HG03469 (cell line): ENCODE measurements around the gene TRAPPC10.
"Not testable (repeated sequence)": the region's sequence is repeated elsewhere in the genome, so short reads cannot be mapped to it uniquely, and the experiment has no call there.

Experiments used
- ATAC-seq: cut with Tn5 transposase; IDR thresholded peaks from one replicate; pipeline ENCODE4 v1.9.1; 2021; ENCODE audit warnings: mild to moderate bottlenecking, moderate library complexity, moderate number of reproducible peaks; ENCODE audit not compliant: unreplicated experiment

Gene TRAPPC10

DNA sequence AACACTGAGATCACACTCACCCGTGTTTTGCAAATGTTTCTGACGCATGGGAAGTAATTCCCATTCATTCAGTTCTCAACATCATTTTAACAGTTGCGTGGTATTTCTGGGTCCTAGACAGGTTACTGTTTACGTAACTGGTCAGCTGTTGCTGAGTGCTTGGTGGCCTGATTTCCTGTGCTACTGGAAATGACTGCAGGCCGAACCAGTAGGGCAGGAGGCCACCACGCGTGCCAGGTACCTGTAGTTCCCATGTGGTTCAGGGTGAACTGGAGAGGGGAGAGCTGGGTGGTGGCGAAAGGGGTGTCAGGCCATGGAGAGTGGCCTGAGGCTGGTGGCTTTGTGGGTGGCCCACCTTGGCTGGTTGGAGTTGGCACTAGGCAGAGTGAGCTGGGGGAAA, 122.6 kb downstream of the TRAPPC10 start:
- ATAC-seq = not testable (repeated sequence)

DNA sequence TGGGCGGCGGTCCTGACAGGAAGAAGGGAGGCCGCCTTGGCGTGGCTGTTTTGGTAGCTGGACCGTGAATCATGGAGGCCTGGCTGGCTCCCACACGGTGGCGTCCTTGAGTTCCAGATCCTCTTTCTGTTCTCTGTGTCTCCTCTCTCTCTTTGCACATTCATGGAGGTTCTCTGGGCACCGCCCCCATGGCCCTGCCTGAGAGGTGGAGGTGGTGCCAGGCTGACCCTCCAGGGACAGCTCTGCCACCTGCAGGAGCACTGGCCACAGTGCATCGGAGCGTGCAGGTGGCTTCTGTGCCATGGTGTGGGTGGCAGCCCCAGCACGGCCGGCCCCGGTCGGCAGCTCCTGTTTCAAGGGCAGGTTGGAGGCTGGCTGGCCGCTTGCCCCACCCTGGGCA, 125.9 kb downstream of the TRAPPC10 start:
- ATAC-seq = peak; percentile 39

DNA sequence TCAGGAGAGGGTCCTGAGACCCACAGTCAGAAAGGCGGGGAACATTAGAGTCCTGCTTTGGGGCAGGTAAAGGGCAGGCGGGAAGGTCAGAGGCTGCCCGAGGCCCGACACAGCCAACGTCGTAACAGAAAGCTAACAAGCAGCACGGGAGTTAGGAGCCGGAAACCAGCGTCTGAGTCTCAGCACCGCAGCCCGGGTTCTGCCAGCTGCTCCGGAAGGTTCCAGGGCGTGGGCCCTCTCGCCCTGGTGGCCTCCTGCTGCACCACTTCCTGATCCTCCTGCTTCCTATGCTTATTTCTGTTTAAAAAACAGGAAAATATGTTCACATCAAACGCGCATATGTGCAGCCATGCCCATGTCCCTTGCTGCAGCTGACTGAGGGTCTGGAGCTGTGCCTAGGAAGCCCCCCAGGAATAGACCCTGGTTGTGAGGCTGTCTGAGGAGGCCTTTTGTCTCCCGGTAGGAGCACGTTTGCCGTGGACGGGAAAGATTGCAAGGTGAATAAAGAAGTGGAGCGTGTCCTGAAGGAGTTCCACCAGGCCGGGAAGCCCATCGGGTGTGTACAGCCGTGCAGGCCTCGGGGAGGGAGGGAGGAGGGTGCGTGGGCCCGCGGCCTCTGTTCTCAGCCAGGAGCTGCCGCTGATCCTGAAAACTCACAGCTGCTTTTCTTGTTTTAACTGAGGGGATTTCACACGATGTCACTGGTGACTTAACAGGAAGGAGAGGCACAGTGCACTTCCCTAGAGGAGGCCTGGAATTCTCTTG, 127.9 kb downstream of the TRAPPC10 start:
- not testable (repeated sequence) for ATAC-seq

DNA sequence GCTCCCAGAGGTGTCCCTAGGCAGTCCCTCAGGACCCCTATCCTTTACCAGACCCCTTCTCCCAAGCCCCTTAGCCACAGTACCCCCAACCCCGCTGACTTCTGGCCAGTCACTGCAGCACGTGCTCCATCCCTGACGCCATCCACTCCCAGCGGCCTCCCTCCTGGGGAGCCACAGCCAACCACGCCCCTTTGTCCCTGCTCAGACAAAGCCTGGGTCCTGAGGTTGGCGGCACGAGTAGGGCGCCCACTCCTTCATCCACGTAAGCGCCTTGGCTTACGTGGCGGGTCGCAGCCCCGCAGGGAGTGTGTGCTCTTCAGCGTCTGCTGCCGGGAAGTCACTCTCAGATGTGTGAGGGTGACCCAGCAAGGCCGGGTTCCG, 128.4 kb downstream of the TRAPPC10 start:
- ATAC-seq = not testable (repeated sequence)

DNA sequence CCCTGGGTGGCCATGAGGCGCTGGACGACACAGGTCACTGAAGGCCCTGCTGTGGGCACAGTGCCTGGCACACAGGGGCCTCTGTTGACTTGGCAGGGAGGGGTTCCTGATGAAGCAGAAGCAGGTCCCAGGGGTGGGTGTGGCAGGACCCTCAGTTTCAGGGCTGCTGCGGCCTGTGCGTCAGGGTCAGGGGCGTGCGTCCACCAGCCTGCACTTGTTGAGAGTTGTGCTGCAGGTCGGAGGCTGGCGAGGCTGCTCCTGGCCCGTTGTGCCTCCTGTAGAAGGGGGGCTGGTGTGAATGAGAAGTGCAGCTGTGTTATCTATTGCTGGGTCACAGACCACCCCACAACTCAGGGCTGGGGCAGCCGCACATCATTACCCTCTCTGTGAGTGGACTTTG, 130.4 kb downstream of the TRAPPC10 start:
- not testable (repeated sequence) for ATAC-seq

DNA sequence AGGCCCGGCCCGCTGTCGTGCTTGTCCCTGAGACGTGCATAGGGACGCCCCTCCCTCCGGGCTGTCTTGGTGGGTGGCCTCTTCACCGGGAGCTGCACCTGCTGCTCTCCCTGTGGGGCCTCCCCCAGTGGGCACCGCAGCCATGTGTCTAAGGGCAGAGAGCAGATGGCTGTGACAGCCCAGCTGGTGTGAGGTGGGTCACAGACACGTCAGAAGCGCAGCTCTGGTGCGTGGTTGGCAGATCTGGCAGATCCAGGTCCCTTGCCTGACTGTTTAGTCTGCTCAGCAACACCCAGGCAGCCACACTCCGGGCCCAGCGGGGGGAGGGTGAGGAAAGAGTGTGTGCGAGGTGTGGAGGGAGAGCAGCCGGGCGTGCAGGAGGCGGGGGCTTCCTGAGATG, 131.3 kb downstream of the TRAPPC10 start:
- ATAC-seq = not testable (repeated sequence)

DNA sequence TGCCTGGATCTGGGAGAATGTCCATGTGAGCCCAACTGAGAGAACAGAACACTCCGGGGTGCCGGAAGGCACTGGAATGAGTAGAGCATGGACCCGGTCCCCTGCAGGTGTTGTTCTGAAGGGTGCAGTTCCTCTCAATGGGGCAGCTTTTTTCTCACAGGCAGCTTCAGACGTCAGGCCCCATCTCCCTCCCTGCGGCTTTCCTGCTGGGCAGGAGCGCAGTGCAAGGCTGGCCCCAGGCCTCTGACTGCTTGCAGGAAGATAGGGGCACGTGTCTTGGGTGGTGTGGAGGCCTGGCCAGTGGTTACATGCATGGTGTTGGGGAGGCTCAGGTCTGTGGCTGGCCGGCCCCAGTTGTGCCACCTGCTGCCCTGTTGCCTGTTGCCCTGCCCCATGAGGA, 131.9 kb downstream of the TRAPPC10 start:
- ATAC-seq = not testable (repeated sequence)

DNA sequence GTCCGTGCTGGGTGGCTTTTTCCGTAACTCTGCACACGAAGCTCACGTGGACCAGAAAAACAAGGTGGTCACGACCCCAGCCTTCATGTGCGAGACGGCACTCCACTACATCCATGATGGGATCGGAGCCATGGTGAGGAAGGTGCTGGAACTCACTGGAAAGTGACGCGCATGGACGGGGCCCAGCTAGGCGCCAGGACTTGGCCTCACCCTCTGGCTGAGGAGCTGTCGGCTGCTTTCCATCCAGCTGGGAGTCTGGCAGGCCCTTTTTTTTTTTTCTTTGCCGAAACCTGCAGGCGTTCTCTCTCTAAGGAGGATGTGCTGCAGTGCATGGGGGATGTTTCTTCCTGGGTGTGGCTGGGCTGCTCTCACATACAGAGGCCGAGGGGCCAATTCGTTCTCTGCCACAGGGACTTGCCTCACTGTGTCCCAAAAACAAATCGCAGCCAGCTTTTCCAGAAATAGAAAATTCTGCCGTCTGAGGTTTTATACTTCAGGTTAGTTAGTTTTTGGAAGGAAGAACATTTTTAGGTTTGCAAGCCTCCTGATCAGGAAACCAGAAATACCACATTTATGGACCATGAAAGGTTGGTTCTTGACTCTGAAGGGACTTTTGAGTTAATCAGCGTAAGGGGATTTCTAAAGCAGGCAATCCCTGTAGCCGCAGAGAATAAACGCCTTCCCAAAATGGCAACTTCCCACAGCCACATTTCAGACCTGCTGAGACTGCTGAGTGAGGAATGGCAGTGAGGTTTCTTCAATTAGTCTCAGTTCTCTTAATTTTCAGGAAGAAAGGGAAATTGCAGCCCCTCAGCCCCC, 132.9 kb downstream of the TRAPPC10 start:
- not testable (repeated sequence) for ATAC-seq

DNA sequence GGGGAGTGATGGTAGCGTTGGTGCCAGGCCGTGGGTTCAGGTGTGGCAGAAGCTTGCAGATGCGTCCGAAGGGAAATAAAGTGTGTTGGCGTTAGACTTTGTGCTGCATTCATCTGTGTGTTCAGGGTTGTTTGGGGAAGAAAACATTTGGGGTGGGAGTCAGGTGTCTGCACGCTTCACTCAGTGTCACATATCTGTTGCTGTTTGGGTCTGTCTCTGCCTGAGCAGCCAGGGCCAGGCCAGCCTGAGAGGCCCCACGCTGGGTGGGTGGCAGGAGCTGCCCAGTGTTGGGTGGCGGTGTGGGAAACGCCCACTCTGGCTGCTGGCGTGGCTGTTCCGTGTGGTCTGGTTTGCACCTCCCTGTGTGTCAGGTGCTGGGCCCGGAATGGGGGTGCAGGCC, 133.5 kb downstream of the TRAPPC10 start:
- not testable (repeated sequence) for ATAC-seq

DNA sequence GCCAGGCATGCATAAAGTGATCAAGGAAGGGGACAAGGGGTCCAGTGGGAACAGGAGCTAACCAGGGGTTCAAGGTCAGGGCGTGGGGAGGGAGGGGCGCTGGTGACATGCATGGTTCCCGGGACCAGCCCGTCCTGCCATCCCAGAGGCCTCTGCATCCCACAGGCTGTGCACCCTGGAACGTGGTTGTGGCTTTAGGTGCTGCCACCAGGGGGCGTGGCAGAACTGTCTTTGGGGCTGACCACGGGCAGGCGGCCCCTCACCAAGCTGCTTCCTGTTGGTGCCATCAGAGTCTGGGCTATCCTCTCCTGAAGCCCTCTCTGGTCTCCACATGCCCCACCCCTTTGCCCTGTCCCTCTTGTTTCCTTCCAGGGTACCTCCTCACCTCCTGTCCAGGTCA, 135.0 kb downstream of the TRAPPC10 start:
- not testable (repeated sequence) for ATAC-seq

DNA sequence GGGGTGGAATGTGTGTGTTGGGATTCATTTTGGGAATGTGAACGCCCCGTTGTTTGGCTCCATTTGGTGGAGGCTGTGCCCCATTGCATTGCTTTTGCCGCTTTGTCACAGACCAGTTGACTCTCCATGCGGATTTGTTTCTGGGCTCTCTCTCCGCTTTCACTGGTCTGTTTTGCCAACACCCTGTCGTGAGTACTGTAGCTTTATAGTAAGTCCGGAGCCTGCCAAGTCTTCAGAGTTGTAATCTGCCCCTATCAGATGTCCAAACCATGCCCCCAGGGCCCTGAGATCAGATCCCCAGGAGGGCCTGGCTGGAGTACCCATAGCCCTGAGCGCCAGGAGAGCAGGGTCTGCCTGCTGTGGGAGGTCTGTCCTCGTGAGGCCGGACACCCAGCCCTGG, 138.1 kb downstream of the TRAPPC10 start:
- ATAC-seq = not testable (repeated sequence)

DNA sequence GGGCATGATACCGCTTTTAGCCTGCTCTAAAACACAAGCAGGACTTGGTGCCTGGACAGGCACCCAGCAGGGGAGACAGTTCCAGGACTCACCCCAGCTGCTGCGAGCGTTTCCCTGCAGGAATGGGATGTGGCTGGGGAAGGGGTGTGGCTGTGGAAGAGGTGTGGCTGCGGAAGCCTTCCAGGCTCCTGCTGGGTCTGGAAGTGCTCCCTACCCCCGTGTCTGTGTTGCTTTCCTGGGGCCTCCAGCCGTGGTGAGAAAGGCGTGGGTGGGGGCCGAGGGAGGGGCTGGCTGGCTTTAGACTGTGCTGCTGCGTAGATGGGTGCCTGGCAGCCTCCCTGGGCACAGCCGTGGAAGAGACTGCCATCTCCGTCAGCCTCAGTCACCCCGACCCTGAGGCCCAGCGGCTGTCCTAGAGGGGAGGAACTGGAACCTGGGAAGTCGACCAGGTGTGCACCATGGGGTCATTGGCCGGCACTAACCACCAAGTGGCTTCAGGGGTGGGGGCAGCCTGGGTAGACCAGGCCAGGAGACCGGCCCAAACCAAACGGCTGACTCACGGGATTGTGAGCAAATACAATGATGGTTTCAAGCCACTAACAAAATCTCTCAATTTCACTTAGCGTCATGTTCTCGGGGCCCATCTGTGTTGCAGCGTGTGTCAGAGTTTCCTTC, 141.2 kb downstream of the TRAPPC10 start:
- not testable (repeated sequence) for ATAC-seq

DNA sequence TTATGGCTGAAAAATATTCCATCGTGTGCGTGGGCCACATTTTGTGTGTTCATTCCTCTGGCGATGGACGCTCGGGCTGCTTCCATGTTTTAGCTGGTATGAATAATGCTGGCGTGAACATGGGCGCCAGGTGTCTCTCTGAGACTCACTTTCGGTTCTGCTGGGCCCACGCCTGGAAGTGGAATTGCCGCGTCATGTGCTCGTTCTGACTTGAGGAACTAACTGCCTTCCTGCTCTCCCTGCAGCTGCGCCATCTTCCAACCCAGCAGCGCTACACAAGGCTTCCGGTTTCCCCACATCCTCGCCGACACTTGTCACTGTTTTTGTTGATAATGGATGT, 141.8 kb downstream of the TRAPPC10 start:
- ATAC-seq = not testable (repeated sequence)

DNA sequence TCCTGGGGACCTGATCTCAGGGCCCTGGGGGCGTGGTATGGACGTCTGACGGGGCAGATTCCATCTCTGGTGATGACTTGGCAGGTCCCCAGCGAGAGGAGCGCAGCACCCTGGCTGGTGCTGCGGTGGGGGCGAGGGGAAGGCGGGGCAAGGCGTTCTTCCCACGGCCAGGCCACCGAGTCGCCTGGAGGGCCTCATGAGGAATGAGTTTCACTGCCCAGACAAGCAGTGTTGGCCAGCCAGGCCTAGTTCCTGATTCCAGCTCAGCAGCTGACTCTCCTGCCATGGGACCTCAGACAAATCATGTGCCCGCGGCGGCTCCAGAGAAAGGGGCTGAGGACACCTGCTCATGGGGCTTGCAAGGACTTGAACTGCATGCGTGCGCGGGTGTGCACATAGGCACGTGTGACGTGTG, 142.7 kb downstream of the TRAPPC10 start:
- not testable (repeated sequence) for ATAC-seq

DNA sequence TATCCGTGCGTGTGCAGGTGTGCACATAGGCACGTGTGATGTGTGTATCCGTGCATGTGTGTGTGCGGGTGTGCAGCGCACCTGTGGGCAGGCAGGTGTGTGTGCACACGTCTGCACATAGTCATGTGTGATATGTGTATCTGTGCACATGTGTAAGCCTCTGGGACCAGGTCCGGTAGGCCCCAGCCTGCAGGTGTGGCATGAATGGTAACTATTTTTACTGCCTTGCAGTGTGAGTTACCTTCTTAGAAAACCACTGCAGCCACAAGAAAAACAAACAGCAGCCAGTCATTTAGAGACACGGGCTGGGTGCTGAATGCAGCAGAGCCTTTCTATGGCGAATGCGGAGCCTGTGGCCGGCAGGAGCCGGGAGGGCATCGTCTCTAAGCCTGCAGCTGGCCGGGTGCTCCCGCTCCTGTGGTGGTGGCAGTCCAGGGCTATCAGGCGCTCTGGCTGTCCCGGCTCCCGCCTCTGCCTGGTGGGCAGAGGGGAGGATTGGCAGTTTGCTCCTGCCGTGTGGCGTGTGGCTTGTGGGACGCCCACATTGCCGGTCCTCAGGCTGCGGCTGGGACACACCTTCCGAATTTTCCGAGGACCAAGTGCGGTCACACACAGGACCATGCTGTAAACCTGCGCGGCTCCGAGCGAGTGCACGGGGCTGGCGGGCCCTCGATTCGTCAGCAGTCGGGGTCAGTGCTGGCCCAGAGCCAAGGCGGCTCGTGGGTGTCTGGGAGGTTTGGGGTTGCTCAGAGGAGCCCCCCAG, 143.3 kb downstream of the TRAPPC10 start:
- ATAC-seq = not testable (repeated sequence)

DNA sequence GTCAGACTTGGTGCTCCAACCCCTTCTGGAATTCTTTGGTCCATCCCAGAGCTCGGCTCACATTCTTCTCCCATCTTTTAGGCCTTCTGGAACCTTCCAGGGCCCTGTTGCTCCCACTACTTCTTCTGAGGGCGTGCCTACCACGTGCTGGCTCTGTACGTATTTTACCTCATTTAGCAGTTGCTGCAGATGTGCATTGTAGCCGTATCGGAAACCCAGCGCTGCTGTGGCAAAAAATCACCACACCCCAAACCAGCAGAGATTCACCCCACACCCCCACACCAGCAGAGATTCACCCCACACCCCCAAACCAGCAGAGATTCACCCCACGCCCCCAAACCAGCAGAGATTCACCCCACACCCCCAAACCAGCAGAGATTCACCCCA, 143.9 kb downstream of the TRAPPC10 start:
- ATAC-seq = not testable (repeated sequence)
